A673 (cell line): ENCODE data around the gene LMO2.

ENCODE experiments used
- EZH2 ChIP-seq: fragments of 200-600 bp; sonication (generic); IDR thresholded peaks from 2 replicates; pipeline ENCODE4 v1.6.1; 2017; ENCODE audit warnings: borderline replicate concordance, low read depth, mild to moderate bottlenecking, mixed read lengths, antibody characterized with exemption, low read length; ENCODE audit not compliant: poor library complexity, severe bottlenecking
- TF ChIP-seq, protein P1 (sequence below): fragments of 300-800, 200-600 bp; sonication (generic); conservative IDR thresholded peaks from 2 replicates; pipeline ENCODE4 v1.5.1; 2017; ENCODE audit warnings: low read depth, mild to moderate bottlenecking, antibody characterized with exemption, low read length, moderate library complexity, mixed read lengths

DNA sequence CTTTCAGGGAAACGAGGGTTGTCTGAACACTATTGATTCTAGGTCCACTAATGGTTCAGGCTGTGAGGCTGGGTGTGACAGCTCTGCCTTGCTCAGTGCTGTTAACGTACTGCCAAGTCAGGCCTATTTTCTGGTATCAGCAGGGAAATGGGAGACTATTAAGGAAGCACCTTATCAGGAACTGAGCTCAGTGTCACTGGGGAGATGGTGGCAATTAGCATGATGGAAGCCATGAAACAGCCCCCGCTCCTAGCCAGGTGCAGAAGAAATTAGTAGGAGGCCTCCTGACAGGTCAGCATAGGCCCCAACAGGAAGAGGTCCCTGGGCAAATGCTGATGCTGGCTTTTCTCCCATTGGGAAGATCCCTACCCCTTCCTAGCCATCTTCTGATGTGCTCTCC lies 42.6 kb upstream of the LMO2 start:
- TF ChIP-seq, protein P1, sequence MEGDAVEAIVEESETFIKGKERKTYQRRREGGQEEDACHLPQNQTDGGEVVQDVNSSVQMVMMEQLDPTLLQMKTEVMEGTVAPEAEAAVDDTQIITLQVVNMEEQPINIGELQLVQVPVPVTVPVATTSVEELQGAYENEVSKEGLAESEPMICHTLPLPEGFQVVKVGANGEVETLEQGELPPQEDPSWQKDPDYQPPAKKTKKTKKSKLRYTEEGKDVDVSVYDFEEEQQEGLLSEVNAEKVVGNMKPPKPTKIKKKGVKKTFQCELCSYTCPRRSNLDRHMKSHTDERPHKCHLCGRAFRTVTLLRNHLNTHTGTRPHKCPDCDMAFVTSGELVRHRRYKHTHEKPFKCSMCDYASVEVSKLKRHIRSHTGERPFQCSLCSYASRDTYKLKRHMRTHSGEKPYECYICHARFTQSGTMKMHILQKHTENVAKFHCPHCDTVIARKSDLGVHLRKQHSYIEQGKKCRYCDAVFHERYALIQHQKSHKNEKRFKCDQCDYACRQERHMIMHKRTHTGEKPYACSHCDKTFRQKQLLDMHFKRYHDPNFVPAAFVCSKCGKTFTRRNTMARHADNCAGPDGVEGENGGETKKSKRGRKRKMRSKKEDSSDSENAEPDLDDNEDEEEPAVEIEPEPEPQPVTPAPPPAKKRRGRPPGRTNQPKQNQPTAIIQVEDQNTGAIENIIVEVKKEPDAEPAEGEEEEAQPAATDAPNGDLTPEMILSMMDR: no peak
- no peak for TF ChIP-seq EZH2
